Measurements from ENCODE around the gene COLGALT1.

The COLGALT1 gene

DNA sequence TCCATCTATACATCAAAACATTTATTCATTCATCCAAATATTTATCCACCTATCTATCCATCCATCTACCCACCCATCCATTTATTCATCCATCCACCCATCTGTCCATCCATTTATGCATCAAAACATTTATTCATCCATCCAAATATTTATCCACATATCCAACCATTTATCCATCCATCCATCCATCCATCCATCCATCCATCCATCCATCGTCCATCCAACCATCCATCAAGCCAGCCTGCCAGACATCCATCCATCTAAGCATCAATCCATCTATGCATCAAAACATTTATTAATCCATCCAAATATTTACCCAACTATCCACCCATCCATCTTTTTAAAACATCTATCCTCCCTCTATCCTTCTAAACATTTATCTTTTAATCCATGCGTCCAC, 70.5 kb downstream of the COLGALT1 start:
- no peak for DNase-seq

DNA sequence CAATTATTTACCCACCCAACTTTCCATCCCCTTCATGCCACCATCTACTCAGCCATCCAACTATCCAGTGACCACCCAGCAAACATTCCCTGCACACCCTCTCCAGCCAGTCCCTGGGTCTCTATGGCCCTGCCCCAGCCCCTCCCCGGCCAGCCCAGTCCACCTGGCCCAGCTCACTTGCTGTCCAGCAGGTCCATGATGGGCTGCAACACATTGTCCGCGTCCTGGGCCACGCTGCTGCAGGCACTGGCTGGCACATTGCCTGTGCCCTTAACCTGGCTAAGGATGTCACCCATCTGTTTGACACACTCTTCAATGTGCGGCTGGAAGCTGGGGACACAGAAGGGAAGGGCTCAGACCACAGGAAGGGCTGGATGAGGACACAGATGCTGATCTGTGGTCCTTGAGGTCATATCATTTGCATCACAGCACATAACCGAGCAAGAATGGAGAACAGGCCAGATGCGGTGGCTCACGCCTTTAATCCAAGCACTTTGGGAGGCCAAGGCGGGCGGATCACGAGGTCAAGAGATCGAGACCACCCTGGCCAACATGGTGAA, 71.1 kb downstream of the COLGALT1 start:
- no peak for DNase-seq

DNA sequence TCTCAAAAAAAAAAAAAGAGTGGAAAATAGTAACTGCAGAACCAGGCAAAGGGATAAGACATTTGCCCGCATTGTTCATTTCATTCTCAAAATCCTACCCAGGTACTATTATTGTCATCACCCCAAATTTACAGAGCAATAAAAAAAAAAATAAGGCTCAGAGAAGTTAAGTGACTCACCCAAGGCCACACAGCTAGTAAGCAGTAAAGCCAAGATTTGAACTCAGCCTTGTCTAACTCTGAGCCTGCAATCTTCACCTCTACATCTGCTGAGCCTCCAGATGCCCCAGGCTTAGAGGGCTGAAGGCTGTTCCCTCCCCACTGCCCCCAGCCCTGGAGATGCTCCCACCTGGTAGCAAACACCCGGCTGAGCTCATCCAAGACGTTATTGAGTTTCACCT, 71.7 kb downstream of the COLGALT1 start:
- DNase-seq = no peak

DNA sequence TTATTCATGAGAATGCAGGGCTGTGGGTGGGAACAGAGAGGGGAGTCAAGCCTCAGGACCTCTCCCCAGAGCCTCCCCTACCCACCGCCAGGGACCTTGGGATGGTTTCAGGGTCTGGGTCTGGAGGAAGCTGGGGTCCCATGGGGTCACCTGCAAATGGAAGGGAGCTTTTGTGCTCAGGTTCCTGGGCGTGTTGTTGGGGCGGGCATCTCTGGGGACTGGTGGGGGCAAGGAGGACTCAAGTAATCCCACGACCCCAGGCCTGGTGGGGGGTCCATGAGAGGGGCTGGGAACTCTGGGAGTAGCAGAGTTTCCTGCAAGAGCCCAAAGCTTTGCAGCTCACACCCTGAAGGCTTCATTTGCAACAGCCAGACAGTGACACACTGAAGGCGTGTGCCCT, 72.5 kb downstream of the COLGALT1 start:
- DNase-seq = no peak

DNA sequence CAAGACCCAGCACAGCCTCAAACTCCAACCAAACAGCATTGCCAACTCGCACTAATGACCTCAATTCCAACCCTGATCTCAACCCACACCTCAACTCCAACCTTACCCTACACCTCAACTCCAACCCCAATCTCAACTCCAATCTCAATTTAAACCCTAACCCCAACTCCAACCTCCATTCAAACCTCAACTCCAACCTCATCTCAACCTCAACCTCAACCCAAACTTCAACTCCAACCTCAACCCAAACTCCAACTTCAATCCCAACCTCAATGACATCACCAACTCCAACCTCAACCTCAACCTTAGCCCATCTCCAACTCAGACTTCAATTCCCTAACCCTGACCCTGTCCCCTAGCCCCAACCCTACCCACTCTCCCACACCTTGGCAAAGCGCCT, 74.3 kb downstream of the COLGALT1 start:
- DNase-seq = no peak

DNA sequence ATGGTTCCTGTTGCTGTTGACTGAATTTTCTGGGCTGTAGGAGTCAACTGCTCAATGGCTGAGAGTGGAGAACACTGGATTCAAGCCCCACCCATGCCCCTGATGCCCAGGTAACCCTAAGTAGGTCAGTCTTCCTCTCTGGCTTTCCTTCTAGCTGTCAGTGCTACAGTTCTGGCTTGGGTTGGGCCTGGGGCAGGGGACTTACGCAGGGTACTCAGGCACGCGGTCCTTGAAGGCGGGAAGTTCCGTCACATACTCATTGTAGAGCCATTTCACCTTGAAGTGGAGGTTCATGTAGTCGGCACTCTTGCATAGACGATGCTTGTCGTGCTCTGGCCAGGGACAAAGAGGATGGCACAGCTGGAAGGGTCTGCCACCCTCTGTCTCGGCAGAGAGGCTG, 77.1 kb downstream of the COLGALT1 start:
- no peak for DNase-seq
